ENCODE data around the gene CCL5.

Gene CCL5

GRCh38 chr17:35865412-35866340 is 14.5 kb downstream of the CCL5 start:
- peak; percentile 28 for DNase-seq

- DNase-seq, result no peak
These were observed 15.3 kb downstream of the CCL5 start for GRCh38 chr17:35864853-35865252.

GRCh38 chr17:35856603-35857002 is 23.6 kb downstream of the CCL5 start:
- peak; percentile 67 for DNase-seq

- DNase-seq, result no peak
These were observed 24.2 kb downstream of the CCL5 start for GRCh38 chr17:35855965-35856364.

GRCh38 chr17:35849469-35850348 is 30.5 kb downstream of the CCL5 start:
- peak; percentile 76 for DNase-seq

- no peak for DNase-seq
These were observed 32.4 kb downstream of the CCL5 start for GRCh38 chr17:35847633-35848373.

- no peak for DNase-seq
These were observed 33.2 kb downstream of the CCL5 start for GRCh38 chr17:35847006-35847405.

- DNase-seq, result no peak
These were observed 33.9 kb downstream of the CCL5 start for GRCh38 chr17:35846055-35846809.

GRCh38 chr17:35844547-35844946 is 35.6 kb downstream of the CCL5 start:
- DNase-seq, result no peak

GRCh38 chr17:35843698-35844097 is 36.5 kb downstream of the CCL5 start:
- DNase-seq, result no peak

- DNase-seq, result no peak
These were observed 37.9 kb downstream of the CCL5 start for GRCh38 chr17:35842239-35842638.

GRCh38 chr17:35841505-35841904 is 38.7 kb downstream of the CCL5 start:
- no peak for DNase-seq

- no peak for DNase-seq
These were observed 39.1 kb downstream of the CCL5 start for GRCh38 chr17:35841101-35841500.

GRCh38 chr17:35825206-35825605 is 55.0 kb downstream of the CCL5 start:
- DNase-seq, result no peak

Data from activated CD4-positive, alpha-beta T cell treated with anti-CD3 and anti-CD28 coated beads, Interleukin-2, amount 50 U/mL, for 16 hours (primary cell).